ENCODE data around the gene N4BP2L2.

DNA sequence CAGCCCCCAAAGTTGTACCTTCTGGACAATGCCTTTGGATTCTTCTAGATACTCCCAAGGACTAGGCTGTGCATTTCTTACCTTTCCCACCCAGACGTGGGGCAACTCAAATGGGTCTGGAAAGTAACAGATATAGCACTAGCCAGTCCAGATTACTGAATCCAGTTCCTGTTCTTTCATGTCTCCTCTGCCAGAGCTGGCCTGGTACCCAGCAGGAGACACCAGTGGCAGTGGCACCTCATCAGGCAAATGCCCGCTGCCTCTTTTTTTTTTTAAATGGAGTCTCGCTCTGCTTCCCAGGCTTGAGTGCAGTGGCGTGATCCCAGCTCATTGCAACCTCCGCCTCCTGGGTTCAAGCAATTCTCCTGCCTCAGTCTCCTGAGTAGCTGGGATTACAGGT lies 43.2 kb downstream of the N4BP2L2 start:
- TF ChIP-seq POLR2A (IDR thresholded peaks at IDR 0.05) (no peak), EP300 (IDR thresholded peaks at IDR 0.05) (no peak)
- TF ChIP-seq, protein P1, sequence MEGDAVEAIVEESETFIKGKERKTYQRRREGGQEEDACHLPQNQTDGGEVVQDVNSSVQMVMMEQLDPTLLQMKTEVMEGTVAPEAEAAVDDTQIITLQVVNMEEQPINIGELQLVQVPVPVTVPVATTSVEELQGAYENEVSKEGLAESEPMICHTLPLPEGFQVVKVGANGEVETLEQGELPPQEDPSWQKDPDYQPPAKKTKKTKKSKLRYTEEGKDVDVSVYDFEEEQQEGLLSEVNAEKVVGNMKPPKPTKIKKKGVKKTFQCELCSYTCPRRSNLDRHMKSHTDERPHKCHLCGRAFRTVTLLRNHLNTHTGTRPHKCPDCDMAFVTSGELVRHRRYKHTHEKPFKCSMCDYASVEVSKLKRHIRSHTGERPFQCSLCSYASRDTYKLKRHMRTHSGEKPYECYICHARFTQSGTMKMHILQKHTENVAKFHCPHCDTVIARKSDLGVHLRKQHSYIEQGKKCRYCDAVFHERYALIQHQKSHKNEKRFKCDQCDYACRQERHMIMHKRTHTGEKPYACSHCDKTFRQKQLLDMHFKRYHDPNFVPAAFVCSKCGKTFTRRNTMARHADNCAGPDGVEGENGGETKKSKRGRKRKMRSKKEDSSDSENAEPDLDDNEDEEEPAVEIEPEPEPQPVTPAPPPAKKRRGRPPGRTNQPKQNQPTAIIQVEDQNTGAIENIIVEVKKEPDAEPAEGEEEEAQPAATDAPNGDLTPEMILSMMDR (IDR thresholded peaks at IDR 0.05): no peak
